NCI-H1694 (cell line): ENCODE measurements around the gene WNT1.

ENCODE experiments used
- DNase-seq: peaks from one replicate; lab custom pipeline; 2025; lab: John Stamatoyannopoulos, UW

WNT1 gene

GRCh38 chr12:49028666-49029275, 50.6 kb downstream of the WNT1 start:
- DNase-seq, result no peak

GRCh38 chr12:49030119-49030518, 52.0 kb downstream of the WNT1 start:
- no peak for DNase-seq

- no peak for DNase-seq
Measured at GRCh38 chr12:49030714-49031572, 52.8 kb downstream of the WNT1 start.

GRCh38 chr12:49031573-49032161, 53.5 kb downstream of the WNT1 start:
- no peak for DNase-seq
